ENCODE measurements around the gene SEL1L3. TPM values are rescaled to one million over a fixed set of nuclear protein-coding genes. Genes with fewer than 3 reads are reported as not detected.
"Not testable (repeated sequence)": the region's sequence is repeated elsewhere in the genome, so short reads cannot be mapped to it uniquely, and the experiment has no call there.

Gene SEL1L3
- polyA plus RNA-seq, 1 experiment = 38.7 TPM

DNA sequence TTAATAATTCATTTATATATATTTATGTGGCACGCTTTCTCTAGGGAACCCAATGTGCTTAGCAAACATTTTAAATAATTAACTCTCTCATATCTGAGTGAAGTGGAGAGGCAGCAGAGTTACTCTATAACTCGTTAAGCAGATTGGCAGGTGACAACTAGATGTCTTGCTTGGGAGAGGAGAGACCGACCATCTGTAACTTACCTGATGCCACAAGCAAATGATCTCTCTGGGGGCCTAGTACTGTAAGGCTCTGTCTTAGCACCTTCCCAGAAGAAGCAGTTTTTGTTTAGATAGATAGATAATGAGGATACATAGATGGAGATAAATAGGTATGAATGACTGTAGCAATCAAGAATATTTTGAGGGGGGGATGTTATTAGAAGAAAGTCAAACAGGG, 11.9 kb upstream of the SEL1L3 start:
- ChIA-PET CTCF (no interaction called here), POLR2A (no interaction called here)

GRCh38 chr4:25873632-25874129, 10.9 kb upstream of the SEL1L3 start:
- Histone ChIP-seq H3K27me3 (ENCODE audit: control insufficient read depth, insufficient read depth, low read length) (no peaks in the 10 kb centered on the region), H3K9me3 (ENCODE audit: control insufficient read depth, insufficient read depth, low read length) (no peaks in the 10 kb centered on the region), H3K4me3 (ENCODE audit: low read depth, low read length) (no peak overlapping the region), H3K27ac (ENCODE audit: low read depth, low read length) (no peak overlapping the region)
- POLR2A ChIA-PET = no interaction called here
- TF ChIP-seq CTCF (IDR thresholded peaks at IDR 0.05; ENCODE audit: low read depth, low read length) = no peak
- DNase-seq (ENCODE audit: low read depth, low spot score) = no peak
- CTCF ChIA-PET = interaction anchor here (1.4 kb wide), 1 partner anchor 434 kb away, joined by 4 read pairs; no protein-coding TSS in a partner anchor

More for the DNA sequence above, 11.9 kb upstream of the SEL1L3 start:
- no peak overlapping the region for H3K27ac ChIP-seq (ENCODE audit: low read depth, low read length)
- no peak for DNase-seq (ENCODE audit: low read depth, low spot score)
- H3K27me3 ChIP-seq (ENCODE audit: control insufficient read depth, insufficient read depth, low read length) = no peaks in the 10 kb centered on the region
- no peak overlapping the region for H3K4me3 ChIP-seq (ENCODE audit: low read depth, low read length)
- TF ChIP-seq CTCF (IDR thresholded peaks at IDR 0.05; ENCODE audit: low read depth, low read length) = no peak
- H3K9me3 ChIP-seq (ENCODE audit: control insufficient read depth, insufficient read depth, low read length) = no peaks in the 10 kb centered on the region

- ChIA-PET POLR2A (no interaction called here), CTCF (interaction anchor here (1.4 kb wide), 1 partner anchor 433 kb away, joined by 4 read pairs; no protein-coding TSS in a partner anchor)
- no peaks in the 10 kb centered on the region for H3K27me3 ChIP-seq (ENCODE audit: control insufficient read depth, insufficient read depth, low read length)
- no peak for DNase-seq (ENCODE audit: low read depth, low spot score)
- no peak overlapping the region for H3K27ac ChIP-seq (ENCODE audit: low read depth, low read length)
- no peak overlapping the region for H3K4me3 ChIP-seq (ENCODE audit: low read depth, low read length)
- H3K9me3 ChIP-seq (ENCODE audit: control insufficient read depth, insufficient read depth, low read length) = no peaks in the 10 kb centered on the region
- no peak for TF ChIP-seq CTCF (IDR thresholded peaks at IDR 0.05; ENCODE audit: low read depth, low read length)
These were observed 10.3 kb upstream of the SEL1L3 start for GRCh38 chr4:25872851-25873631.

DNA sequence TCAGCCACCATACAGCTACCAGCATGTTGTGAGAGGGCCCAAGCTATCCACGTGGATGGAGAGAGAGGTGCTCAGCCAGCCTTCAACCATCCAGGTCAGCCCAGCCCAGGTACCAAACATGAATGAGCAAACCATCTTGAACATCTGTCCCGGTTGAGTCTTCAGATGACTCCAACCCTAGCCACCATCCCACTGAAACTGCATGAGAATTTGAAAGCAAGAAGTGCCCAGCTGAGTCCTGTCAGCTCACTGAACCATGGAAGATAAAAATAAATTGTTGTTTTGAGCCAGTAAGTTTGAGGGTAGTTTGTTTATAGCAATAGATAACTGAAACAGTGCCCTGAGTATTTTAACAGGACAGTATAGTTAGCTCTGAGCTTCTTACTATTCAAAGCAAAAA, 7.3 kb upstream of the SEL1L3 start:
- no peak overlapping the region for H3K4me3 ChIP-seq (ENCODE audit: low read depth, low read length)
- POLR2A ChIA-PET = no interaction called here
- peaks cover 4% of the 10 kb centered on the region for H3K27me3 ChIP-seq (ENCODE audit: control insufficient read depth, insufficient read depth, low read length)
- no peaks in the 10 kb centered on the region for H3K9me3 ChIP-seq (ENCODE audit: control insufficient read depth, insufficient read depth, low read length)
- no peak for DNase-seq (ENCODE audit: low read depth, low spot score)
- CTCF ChIA-PET = interaction anchor here (0.7 kb wide), 1 partner anchor 53 kb away, joined by 3 read pairs; no protein-coding TSS in a partner anchor
- H3K27ac ChIP-seq (ENCODE audit: low read depth, low read length) = no peak overlapping the region
- TF ChIP-seq CTCF (IDR thresholded peaks at IDR 0.05; ENCODE audit: low read depth, low read length) = no peak

DNA sequence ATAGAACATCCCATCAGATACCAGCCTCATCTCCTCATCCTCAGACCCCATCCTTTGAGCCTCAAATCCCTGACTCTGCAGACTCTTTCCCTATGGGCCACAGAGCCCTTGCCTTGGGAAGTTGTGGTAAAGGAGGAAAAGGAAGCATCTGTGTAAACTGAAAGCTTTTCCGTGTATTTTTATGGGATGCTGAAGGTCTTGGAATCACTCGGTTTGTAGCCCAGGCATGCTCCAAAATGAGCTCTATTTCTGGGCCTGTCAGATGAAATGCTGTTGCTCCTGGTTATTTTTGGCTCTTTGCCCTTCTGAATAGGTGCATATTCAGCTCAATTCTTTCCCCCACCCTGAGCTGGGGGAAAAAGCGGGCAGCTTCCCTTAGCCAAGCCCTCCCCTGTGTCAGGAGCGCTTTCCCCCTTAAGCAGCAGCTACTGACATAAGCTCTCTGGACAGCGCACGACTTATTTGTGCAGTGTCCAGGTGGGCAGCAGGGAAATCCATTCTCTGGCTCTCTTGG, 5.0 kb upstream of the SEL1L3 start:
- ChIA-PET CTCF (no interaction called here), POLR2A (no interaction called here)
- no peak for DNase-seq (ENCODE audit: low read depth, low spot score)
- Histone ChIP-seq H3K9me3 (ENCODE audit: control insufficient read depth, insufficient read depth, low read length) (no peaks in the 10 kb centered on the region; the same call in 1 of the 2 replicates), H3K4me3 (ENCODE audit: low read depth, low read length) (no peak overlapping the region), H3K27me3 (ENCODE audit: control insufficient read depth, insufficient read depth, low read length) (peaks cover 4% of the 10 kb centered on the region), H3K27ac (ENCODE audit: low read depth, low read length) (no peak overlapping the region)
- no peak for TF ChIP-seq CTCF (IDR thresholded peaks at IDR 0.05; ENCODE audit: low read depth, low read length)

GRCh38 chr4:25866401-25866800, 3.6 kb upstream of the SEL1L3 start:
- H3K9me3 ChIP-seq (ENCODE audit: control insufficient read depth, insufficient read depth, low read length); H3K4me3 ChIP-seq (ENCODE audit: low read depth, low read length); H3K27ac ChIP-seq (ENCODE audit: low read depth, low read length); DNase-seq (ENCODE audit: low read depth, low spot score); H3K27me3 ChIP-seq (ENCODE audit: control insufficient read depth, insufficient read depth, low read length): not testable (repeated sequence)
- CTCF ChIA-PET = interaction anchor here (0.6 kb wide), 1 partner anchor 461 kb away, joined by 10 read pairs; no protein-coding TSS in a partner anchor
- POLR2A ChIA-PET = interaction anchor here (0.9 kb wide), 1 partner anchor 47 kb away, joined by 3 read pairs; the partner anchor contains the start of gene SMIM20

Data from AG04450 (cell line).